ENCODE results near the gene PTPRK. TPM values are rescaled to one million over a fixed set of nuclear protein-coding genes. Genes with fewer than 3 reads are reported as not detected.

PTPRK gene
- total RNA-seq, 2 donors from 2014 or later = 33.7 to 36.0 TPM

DNA sequence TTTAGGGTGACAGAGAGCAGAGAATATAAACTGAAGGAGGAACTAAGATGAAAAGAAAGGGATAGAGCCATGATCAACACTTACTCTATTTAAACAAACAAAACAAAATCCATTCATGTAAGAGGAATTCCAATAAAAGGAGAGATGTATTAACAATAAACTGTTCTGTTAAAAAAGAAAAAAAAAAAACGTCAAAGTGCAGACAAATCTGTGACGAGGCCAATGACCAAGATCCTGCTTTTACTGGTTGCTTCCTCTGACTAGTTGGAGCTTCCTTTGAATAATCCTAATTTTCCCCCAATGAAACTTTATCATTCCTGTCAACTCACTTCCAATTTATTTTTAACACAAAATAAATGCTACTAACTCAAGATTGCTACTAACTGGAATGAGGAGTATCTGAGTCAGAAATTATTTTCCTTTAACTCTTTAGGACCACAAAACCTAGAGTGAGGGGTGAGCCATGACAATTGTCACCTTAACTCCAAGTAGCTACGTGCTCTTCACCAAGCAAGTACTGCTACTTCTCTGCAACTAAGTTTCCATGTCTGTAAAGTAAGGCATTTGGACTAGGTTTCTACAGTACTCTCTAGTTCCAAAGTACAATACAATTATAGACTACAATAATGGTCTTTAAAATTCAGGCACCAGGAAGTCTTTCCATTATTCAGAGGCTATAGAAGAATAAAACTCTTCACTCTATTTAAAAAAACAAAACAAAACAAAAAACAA lies 152.0 kb downstream of the PTPRK start:
- H3K9me3 ChIP-seq = no peaks in the 10 kb centered on the region
- H3K4me1 ChIP-seq (ENCODE audit: control insufficient read depth in 1 of 2, low read depth in 2 of 2) = peaks cover 5 to 10% of the 10 kb centered on the region in 2 donors
- H3K27ac ChIP-seq = no peak overlapping the region
- DNase-seq (ENCODE audit: low spot score) (no peak), ATAC-seq (ENCODE audit: insufficient number of reproducible peaks, low FRiP score, low read depth) (no peak)
- no peaks in the 10 kb centered on the region for H3K36me3 ChIP-seq
- no peaks in the 10 kb centered on the region for H3K27me3 ChIP-seq (replicated peaks; ENCODE audit: insufficient read depth)
- H3K4me3 ChIP-seq = no peak overlapping the region
- no peak for TF ChIP-seq CTCF (IDR thresholded peaks at IDR 0.05)

- DNase-seq (ENCODE audit: low spot score) (no peak), ATAC-seq (ENCODE audit: insufficient number of reproducible peaks, low FRiP score, low read depth) (no peak)
- peaks cover 5 to 10% of the 10 kb centered on the region in 2 donors for H3K4me1 ChIP-seq (ENCODE audit: control insufficient read depth in 1 of 2, low read depth in 2 of 2)
- no peak overlapping the region for H3K27ac ChIP-seq
- no peaks in the 10 kb centered on the region for H3K27me3 ChIP-seq (replicated peaks; ENCODE audit: insufficient read depth)
- no peaks in the 10 kb centered on the region for H3K36me3 ChIP-seq
- no peaks in the 10 kb centered on the region for H3K9me3 ChIP-seq
- H3K4me3 ChIP-seq = no peak overlapping the region
- TF ChIP-seq CTCF (IDR thresholded peaks at IDR 0.05) = no peak
Observed at GRCh38 chr6:128367437-128367836, 153.0 kb downstream of the PTPRK start.

GRCh38 chr6:128365520-128366160 lies 154.8 kb downstream of the PTPRK start:
- ATAC-seq (ENCODE audit: insufficient number of reproducible peaks, low FRiP score, low read depth) (no peak), DNase-seq (ENCODE audit: low spot score) (no peak)
- H3K4me1 ChIP-seq (ENCODE audit: control insufficient read depth in 1 of 2, low read depth in 2 of 2) = peaks cover 5 to 10% of the 10 kb centered on the region in 2 donors
- H3K4me3 ChIP-seq = no peak overlapping the region
- no peak overlapping the region for H3K27ac ChIP-seq
- TF ChIP-seq CTCF (IDR thresholded peaks at IDR 0.05) = no peak
- H3K36me3 ChIP-seq = no peaks in the 10 kb centered on the region
- no peaks in the 10 kb centered on the region for H3K27me3 ChIP-seq (replicated peaks; ENCODE audit: insufficient read depth)
- H3K9me3 ChIP-seq = no peaks in the 10 kb centered on the region

GRCh38 chr6:128364766-128365519 lies 155.5 kb downstream of the PTPRK start:
- H3K9me3 ChIP-seq = no peaks in the 10 kb centered on the region
- H3K27me3 ChIP-seq (replicated peaks; ENCODE audit: insufficient read depth) = no peaks in the 10 kb centered on the region
- ATAC-seq (ENCODE audit: insufficient number of reproducible peaks, low FRiP score, low read depth) (no peak), DNase-seq (ENCODE audit: low spot score) (no peak)
- H3K27ac ChIP-seq = no peak overlapping the region
- no peaks in the 10 kb centered on the region for H3K36me3 ChIP-seq
- no peak for TF ChIP-seq CTCF (IDR thresholded peaks at IDR 0.05)
- H3K4me1 ChIP-seq (ENCODE audit: control insufficient read depth in 1 of 2, low read depth in 2 of 2) = peaks cover 3 to 10% of the 10 kb centered on the region in 2 donors
- H3K4me3 ChIP-seq = no peak overlapping the region

Data from thoracic aorta (tissue), 2 donors.